ENCODE data around the gene SSC4D.
A peak's percentile ranks its signal among the peaks of the same experiment; 100 is the strongest.
"Not testable (repeated sequence)": the region's sequence is repeated elsewhere in the genome, so short reads cannot be mapped to it uniquely, and the experiment has no call there.

SSC4D gene

GRCh38 chr7:76409537-76409936 lies at the start of gene SSC4D:
Gene SSC4D, minus strand, starts transcription at chr7:76409697. Its CDS starts 5,258 bp downstream, at chr7:76404439.
- DNase-seq, result no peak

- DNase-seq, result not testable (repeated sequence)
These were observed 49.0 kb upstream of the SSC4D start for GRCh38 chr7:76458504-76458903.

DNA sequence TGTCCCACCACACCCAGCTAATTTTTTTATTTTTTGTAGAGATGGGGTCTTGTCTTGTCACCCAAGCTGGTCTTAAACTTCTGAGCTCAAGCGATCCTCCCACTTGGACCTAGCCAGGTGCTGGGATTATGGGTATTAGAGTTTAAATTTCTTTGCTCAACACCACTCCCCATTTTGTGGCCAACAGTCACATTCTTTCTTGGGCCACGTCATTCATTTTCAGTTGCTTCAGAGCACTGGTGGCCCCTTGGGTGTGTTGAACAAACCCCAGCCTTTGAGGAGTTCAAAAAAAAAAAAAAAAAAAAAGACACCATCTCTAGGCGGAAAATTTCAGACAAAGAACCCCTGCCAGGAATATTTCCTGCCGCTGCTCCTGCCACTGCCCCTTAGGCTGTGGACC lies 47.5 kb upstream of the SSC4D start:
- DNase-seq, result not testable (repeated sequence)

- peak; percentile 4 for DNase-seq
These were observed 36.1 kb upstream of the SSC4D start for GRCh38 chr7:76445577-76446008.

DNA sequence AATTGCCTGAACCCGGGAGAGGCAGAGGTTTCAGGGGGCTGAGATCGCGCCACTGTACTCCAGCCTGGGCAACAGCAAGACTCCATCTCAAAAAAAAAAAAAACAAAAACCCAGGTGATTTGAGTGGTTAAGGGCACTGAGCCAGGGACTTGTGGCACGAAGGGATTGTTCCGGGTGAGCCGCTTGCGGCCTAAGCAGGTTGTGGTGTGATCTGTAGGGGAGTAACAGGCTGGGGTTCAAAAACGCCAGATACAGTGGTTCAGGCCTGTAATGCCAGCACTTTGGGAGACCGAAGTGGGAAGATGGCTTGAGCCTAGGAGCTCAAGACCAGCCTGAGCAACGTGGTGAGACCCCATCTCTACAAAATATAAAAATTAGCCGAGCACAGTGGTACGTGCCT lies 34.3 kb upstream of the SSC4D start:
- not testable (repeated sequence) for DNase-seq

DNA sequence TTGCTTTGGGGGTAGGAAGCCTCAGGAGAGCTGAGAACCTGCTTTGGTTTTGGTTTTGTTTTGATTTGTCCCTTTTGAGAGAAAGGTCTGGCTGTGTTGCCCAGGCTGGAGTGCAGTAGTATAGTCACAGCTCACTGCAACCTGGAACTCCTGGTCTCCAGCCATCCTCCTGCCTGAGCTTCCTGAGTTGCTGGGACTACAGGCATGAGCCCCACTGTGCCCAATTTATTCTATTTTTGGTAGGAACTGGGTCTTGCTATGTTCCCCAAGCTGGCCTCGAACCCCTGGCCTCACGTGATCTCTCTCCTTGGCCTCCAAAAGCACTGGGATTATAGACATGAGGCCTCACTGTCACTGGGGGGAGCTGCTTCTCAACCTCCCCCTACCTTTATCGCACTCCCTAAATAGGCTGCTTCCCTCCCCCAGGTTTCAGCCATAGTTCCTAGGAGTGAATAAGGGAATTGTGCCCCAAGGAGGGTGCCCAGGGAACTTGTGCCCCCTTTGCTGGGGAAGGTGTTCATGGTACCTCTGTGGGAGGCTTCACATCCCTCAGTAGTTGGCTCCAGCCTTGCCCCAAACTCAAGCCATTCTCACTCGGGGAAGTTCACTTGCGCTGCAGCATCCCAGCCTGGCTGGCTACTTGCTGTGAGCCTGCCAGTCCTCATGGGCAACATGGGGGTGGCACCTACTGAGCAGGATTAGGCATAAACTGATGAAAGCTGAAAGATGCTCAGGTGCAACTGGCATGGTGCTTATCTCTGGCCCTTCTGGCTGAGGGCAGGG lies 33.4 kb upstream of the SSC4D start:
- DNase-seq, result not testable (repeated sequence)

DNA sequence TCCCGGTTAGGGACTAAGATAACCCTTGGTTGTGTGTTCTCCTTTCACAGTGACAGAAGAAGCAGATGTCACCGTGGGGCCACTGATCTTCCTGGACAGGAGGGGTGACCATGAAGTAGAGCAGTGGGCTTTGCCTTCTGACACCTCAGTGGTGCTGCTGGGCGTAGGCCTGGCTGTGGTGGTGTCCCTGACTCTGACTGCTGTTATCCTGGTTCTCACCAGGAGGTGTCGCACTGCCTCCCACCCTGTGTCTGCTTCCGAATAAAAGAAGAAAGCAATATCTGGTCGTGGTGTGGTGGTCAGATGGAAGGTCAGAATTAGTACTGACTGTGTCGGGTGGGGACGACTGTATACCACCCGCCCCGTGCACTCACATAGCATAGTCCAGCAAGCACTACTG lies 32.3 kb upstream of the SSC4D start:
- not testable (repeated sequence) for DNase-seq

GRCh38 chr7:76440404-76440803 lies 30.9 kb upstream of the SSC4D start:
- DNase-seq, result not testable (repeated sequence)

GRCh38 chr7:76439120-76439888 lies 29.8 kb upstream of the SSC4D start:
- DNase-seq, result not testable (repeated sequence)

GRCh38 chr7:76437873-76438272 lies 28.4 kb upstream of the SSC4D start:
- DNase-seq, result peak; percentile 70

GRCh38 chr7:76430836-76431235 lies 21.3 kb upstream of the SSC4D start:
- DNase-seq, result no peak

DNA sequence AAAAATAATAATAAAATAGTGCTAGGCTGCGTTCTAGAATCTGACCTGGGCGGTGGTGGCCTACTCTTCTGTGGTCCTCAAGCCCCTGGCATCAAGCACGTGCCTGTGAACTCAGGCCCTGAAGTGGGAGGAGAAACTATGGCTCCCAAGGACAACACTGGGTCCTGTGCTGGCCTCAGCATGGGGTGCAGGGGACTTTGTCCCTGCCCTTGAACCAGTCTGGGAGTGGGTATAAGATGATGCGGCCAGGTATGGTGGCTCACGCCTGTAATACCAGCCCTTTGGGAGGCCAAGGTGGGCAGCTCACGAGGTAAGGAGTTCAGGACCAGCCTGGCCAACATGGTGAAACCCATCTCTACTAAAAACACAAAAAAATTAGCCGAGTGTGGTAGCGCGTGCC lies 20.7 kb upstream of the SSC4D start:
- DNase-seq, result no peak

DNA sequence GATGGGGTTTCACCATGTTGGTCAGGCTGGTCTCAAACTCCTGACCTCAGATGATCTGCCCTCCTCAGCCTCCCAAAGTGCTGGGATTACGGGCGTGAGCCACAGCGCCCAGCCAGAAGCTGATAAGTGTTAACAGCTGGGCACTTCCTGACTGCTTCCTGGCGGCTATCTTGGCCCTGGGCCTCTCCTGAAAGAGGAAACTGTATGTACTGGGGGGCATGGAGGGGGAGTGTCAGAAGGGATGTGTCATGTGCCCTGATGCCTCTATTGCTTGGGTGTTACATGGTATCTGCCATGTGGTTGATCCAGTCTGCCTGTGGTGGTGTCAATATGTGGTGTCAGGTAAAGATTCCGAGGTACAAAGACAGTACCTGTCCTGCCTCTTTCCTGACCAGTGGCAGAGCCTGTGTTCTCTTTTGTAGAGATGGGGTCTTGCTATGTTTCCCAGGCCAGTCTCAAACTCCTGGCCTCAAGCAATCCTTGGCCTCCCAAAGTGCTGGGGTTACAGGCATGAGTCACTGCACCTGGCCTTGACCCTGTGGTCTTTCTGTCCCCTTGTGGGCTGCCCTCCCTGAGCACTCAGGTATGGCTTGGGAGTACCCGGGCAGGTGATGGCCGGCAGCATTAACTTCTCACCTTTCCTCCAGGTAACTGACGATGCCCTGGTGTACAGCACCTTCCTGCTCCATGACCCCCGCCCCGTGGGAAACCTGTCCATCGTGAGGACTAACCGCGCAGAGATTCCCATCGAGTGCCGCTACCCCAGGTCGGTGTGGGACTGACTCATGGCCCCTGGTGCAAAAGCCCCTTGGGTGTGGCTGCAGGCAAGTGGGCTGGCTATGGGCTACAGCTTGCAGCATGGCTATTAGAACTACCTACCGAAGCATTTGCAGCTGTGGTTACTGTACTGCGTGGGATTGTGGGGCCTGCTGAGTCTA lies 19.6 kb upstream of the SSC4D start:
- no peak for DNase-seq

- DNase-seq, result no peak
These were observed 18.8 kb upstream of the SSC4D start for GRCh38 chr7:76428149-76428823.

- DNase-seq, result no peak
These were observed 18.1 kb upstream of the SSC4D start for GRCh38 chr7:76427635-76428034.

DNA sequence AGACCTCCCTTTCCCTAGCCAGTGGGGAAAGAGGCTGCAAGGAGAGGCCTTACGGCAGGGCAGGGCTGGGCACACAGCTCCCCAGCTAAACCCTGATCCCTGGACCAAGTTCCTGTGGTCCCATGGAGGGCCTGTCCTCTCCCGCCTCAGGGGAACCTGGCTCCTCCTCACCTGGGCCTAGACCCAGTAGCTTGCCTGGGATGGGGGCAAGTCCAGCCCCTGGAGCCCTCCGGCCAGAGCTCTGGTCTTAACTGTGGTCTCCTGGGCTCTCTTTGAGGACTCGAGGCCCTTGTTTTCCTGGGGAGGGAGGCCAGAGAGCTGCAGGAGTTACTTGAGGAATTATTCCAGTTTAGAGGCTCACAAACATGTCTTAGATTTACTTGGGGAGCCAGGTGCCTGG lies 16.7 kb upstream of the SSC4D start:
- no peak for DNase-seq

GRCh38 chr7:76425558-76425957 lies 16.1 kb upstream of the SSC4D start:
- not testable (repeated sequence) for DNase-seq

DNA sequence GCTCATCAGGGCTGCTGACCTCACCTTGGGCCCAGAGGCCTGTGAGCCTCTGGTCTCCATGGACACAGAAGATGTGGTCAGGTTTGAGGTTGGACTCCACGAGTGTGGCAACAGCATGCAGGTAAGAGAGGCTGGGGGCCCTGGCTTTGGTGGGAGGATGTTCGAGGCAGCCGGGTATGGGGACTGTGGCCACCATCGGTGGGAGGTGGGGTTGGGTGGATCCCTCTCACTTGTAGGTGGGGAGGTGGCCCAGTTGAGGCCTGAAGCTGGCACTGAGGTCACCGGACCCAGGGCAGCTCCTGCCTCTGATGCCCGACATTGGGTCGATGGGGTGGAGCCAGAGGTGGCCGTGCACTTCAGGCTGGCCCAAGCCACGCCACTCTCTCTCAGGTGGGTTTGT lies 15.7 kb upstream of the SSC4D start:
- no peak for DNase-seq

GRCh38 chr7:76424413-76425111 lies 15.1 kb upstream of the SSC4D start, which contains the start of gene ZP3:
Gene ZP3, plus strand, starts transcription at chr7:76424950. Its CDS starts 15 bp downstream, at chr7:76424965.
- no peak for DNase-seq

- no peak for DNase-seq
These were observed 14.3 kb upstream of the SSC4D start for GRCh38 chr7:76423666-76424412.

DNA sequence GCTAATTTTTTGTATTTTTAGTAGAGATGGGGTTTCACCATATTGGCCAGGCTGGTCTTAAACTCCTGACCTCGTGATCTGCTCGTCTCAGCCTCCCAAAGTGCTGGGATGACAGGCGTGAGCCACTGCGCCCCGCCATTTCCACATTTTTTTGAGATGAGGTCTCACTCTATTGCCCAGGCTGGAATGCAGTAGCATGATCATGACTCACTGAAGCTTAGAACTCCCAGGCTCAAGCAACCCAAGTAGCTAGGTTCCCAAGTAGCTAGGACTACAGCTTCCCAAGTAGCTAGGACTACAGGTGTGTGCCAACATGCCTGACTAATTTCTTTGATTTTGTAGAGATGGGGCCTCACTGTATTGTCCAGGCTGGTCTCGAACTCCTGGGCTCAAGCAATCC lies 11.6 kb upstream of the SSC4D start:
- DNase-seq, result not testable (repeated sequence)

Measured in midbrain (tissue), 1 donor.